NCI-H345 treated with DMSO at 0.1 percent for 48 hours (cell line): ENCODE data around the gene KRT86.
"Not testable (repeated sequence)": the region's sequence is repeated elsewhere in the genome, so short reads cannot be mapped to it uniquely, and the experiment has no call there.

Experiments used
- DNase-seq: peaks from one replicate; lab custom pipeline; 2025; ENCODE audit not compliant: unreplicated experiment; lab: John Stamatoyannopoulos, UW

Gene KRT86

GRCh38 chr12:52290483-52291134 is 16.2 kb downstream of the KRT86 start:
- not testable (repeated sequence) for DNase-seq

- DNase-seq = no peak
Observed at GRCh38 chr12:52291267-52291935, 17.0 kb downstream of the KRT86 start, which contains the start of gene KRT81. Gene KRT81, minus strand, starts transcription at chr12:52291534. Its CDS starts 69 bp downstream, at chr12:52291465.

DNA sequence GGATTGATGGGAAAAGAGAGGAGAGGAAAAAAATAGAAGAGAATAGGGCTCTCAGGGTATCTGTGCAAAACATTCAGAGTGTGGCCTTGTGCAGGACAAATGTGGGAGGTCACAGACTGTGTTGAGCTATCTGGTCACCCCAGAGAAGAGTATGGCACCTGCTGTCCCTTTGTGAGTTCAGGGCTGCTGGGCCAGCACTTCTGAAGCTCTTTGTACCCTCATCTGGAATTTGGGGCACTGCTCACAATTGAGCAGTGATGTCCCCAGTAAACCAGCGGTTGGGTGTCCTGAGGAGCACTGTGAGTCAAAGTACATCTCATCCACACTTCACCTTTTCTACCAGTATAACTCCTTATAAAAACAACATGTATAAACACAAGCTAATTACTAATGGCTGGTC is 19.5 kb downstream of the KRT86 start:
- no peak for DNase-seq

- DNase-seq = no peak
Observed at GRCh38 chr12:52294803-52295202, 20.4 kb downstream of the KRT86 start.

- DNase-seq = no peak
Observed at GRCh38 chr12:52295663-52296062, 21.2 kb downstream of the KRT86 start.

GRCh38 chr12:52296572-52297215 is 22.2 kb downstream of the KRT86 start:
- DNase-seq = no peak

DNA sequence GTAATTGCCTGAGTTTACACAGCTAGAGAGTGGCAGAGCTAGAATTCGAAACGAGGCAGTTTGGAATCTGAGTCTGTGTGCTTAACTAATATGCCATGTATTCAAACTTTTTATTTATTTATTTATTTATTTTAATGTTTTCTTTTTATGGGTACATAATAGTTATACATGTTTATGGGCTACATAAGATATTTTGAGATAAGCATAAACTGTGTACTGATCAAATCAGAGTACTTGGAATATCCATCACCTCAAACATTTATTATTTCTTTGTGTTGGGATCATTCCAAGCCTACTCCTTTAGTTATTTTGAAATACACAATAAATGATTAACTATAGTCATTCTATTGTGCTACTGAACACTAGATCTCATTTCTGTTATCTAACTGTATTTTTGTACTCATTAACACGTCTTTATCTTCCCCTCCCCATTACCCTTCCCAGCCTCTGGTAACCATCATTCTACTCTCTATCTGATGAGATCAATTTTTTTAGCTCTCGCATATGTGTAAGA is 24.3 kb downstream of the KRT86 start:
- DNase-seq = no peak

- no peak for DNase-seq
Observed at GRCh38 chr12:52300796-52301691, 26.6 kb downstream of the KRT86 start.

- not testable (repeated sequence) for DNase-seq
Observed at GRCh38 chr12:52301721-52302120, 27.3 kb downstream of the KRT86 start.

DNA sequence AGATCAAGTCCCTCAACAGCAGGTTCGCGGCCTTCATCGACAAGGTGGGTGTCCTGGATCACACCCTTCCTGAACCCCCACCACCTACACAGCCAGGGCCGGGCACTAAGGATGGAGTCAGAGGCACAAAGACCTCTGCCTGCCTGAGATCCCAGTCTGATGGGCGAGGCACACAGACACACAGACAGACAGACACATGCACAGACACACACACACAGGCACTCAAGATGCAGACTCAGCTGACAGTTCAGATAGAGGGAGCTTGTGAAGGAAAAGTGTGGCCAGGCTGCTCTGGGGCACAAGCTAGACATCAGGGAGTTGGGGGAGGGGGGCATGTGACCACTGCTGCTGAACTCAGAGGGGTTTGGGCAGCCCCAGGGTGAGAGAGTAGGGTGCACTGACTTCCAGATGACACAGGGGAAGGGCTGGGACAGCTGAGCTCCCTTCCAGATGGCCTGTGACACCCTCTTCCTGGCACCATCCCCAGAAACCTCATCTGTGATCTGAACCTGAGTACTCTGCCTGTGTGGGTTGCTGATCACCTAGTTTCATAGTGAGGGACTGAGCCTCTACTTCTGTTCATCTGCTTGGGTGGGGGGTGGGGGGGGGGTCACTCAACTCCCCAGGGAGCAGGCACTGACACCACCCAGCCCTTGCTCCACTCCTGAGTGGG is 27.9 kb downstream of the KRT86 start:
- DNase-seq = not testable (repeated sequence)

DNA sequence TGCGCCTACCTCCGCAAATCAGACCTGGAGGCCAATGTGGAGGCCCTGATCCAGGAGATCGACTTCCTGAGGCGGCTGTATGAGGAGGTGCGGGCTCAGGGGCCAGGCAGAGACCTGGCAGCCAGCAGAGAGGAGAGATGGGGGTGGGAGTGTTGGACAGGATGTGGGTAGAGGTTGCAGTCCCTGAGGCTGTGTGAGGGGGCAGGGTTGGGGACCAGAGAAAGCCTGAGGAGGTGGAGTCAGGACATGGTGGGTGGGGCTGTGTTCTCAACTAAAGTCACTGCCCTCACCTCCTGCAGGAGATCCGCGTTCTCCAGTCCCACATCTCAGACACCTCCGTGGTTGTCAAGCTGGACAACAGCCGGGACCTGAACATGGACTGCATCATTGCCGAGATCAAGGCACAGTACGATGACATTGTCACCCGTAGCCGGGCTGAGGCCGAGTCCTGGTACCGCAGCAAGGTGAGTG is 30.5 kb downstream of the KRT86 start:
- not testable (repeated sequence) for DNase-seq

GRCh38 chr12:52305921-52306705 is 31.7 kb downstream of the KRT86 start:
- DNase-seq = no peak

DNA sequence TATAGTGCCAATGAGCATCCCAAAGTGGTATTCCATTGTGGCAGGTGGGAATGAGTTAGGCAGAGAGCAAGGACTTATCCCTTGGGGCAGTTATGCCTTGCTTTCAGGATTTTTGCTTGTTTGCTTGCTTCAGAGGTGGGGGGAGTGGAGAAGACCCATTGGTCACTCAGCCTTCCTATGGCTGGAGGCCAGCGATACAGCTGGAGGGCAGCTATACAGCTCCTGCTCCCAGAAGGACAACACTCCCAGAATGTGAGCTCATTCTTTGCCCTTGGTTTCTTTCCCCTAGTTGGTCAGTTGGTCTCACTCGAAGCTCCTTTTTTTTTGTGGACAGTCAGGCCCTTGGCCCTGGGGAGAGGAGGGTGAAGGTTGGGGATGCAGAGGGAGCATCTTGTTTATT is 32.3 kb downstream of the KRT86 start:
- DNase-seq = no peak

GRCh38 chr12:52307836-52308805 is 33.7 kb downstream of the KRT86 start:
- peak; percentile 37 for DNase-seq

DNA sequence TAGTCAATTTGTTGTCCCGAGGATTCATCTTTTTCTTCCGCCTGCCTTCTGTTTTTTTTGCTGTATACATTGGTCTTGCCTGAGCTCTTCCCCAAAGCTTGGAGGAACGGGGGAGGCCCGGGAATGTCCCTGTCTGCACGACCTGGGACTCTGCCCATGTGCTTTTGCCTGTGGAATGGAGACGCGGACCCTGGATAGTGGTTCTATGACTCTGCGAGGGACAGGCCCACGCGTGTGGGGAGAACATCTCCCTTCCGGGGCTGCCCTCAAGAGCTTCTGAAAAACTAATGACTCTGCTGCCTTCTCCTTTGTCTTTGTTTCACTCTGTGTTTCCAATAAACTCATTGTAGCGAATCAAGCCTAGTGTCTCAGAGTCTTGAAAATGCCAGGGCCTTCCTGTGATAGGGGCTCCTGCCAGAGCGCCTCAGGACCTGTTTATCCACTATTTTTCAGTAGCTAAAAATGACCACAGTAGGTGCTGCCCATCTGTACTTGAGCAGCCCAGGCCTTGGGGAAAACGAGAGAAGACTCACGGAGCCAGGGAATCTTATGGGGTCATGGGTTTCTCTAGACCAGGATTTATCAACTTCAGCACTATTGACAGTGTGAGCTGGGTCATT is 34.5 kb downstream of the KRT86 start:
- no peak for DNase-seq

- DNase-seq = no peak
Observed at GRCh38 chr12:52310622-52311284, 36.3 kb downstream of the KRT86 start.

DNA sequence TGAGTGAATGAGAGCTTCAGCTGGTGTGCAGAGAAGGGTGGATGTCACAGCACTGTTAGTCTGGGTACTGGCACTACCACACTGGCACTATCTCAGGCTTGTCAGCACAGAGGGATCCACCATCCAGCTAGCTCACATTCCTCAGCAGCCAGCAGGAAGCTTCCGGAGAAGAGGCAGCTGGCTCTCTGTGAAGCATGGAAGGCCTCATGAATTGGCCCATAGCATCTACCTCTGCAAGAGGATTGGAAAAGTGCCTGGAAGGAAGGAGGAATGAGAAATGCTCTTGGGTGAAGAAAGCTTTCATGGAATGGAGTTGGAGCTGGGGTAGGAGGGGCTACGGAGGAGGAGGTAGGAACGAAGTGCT is 36.8 kb downstream of the KRT86 start:
- peak; percentile 40 for DNase-seq
